Left colon (tissue), 2 donors: ENCODE measurements around the gene CTNNB1. TPM values are rescaled to one million over a fixed set of nuclear protein-coding genes. Genes with fewer than 3 reads are reported as not detected.
"Not testable (repeated sequence)": the region's sequence is repeated elsewhere in the genome, so short reads cannot be mapped to it uniquely, and the experiment has no call there.

Experiments used
- ATAC-seq: fragments of 200-7000 bp; cut with Tn5 transposase; one replicate; pipeline ENCODE4 v1.9.1; 2020; ENCODE audit warnings: mild to moderate bottlenecking, moderate library complexity
- DNase-seq, 2 donors: peaks; one replicate each; pipeline ENCODE4 v3.0.0-alpha.2; 2020
- intact Hi-C, 2 donors: fragments of 100-400 bp; cut with DNase I in 1 of 2; cut with micrococcal nuclease in 1 of 2; formaldehyde crosslinking; loops; one replicate each; pipeline versions ENCODE4 v1.11.2 to v1.14.0; 2022; cut with DNase I, micrococcal nuclease
- total RNA-seq, 2 donors: library from RNA; stranded (reverse); fragmentation: NEBNext Ultra II Directional; extraction: Animal tissue kit (Norgen Biotek cat#: 25700); gene quantifications; one replicate each; pipeline ENCODE4 v1.2.1, GENCODE V29; 2021
- donor health status: DM: no; HTN: no; CAD: no.
- donor health status: DM: yes; HTN: yes; CAD: no.

The CTNNB1 gene
- total RNA-seq, 2 donors from 2014 or later = 320 to 430 TPM

- intact Hi-C loops = no loop called here
- ATAC-seq = no peak
Measured at GRCh38 chr3:41277790-41278465, 78.6 kb downstream of the CTNNB1 start.

DNA sequence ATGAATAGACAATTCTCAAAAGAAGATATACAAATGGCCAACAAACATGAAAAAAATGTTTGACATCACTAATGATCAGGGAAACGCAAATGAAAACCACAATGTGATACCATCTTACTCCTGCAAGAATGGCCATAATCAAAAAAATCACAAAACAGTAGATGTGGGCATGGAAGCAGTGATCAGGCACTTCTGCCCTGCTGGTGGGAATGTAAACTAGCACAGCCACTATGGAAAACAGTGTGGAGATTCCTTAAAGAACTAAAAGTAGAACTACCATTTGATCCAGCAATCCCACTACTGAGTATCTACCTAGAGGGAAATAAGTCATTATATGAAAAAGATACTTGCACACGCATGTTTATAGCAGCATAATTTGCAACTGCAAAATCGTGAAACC, 85.6 kb downstream of the CTNNB1 start:
- intact Hi-C loops, ATAC-seq, DNase-seq: not testable (repeated sequence)

More at GRCh38 chr3:41277790-41278465, 78.6 kb downstream of the CTNNB1 start:
- DNase-seq = no peak

DNA sequence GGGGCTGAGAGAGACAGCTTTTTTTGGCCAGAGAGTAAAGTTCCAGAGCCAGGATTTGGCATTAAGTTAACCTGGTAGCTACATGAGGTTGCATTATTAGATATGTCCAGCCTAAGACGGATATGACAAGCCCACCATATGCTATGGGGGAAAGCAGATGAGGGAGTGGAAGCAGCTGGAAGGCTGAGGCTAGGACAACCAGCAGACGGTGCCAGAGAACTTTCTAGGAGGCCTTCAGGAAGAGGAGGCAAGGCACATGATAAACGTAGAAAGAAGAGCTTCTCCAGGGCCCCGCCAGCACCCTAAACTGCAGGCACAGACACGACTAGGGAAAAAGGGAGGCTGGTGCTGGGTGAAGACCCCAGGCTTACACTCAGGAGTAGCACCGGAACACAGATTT, 87.0 kb downstream of the CTNNB1 start:
- DNase-seq (no peak), ATAC-seq (no peak)
- intact Hi-C loops = no loop called here

DNA sequence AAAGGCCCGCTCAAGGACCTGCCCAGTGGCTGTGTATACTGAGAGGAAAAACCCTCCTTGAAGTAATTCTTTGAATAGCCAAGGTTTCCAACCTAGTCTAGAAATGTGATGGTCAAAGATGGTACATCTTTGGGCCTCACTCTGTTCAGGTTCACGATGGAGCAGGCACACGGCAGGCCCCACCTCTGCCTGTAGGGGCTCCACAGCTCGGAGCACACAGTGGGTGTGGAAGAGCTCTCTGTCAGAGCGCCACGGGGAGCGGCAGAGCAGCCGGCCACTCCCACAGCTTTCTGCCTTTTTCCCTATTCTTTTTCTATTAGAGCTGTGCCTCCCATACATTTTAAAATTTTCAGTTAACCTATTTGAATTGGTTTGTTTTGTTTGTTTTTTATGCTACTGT, 89.5 kb downstream of the CTNNB1 start:
- intact Hi-C loops = no loop called here
- no peak for DNase-seq
- ATAC-seq = no peak
